CD4-positive, alpha-beta T cell treated with Interleukin-2 at 100 ng/mL for 4 hours (primary cell): ENCODE measurements around the gene MPV17.
A peak's percentile ranks its signal among the peaks of the same experiment; 100 is the strongest.
"Not testable (repeated sequence)": the region's sequence is repeated elsewhere in the genome, so short reads cannot be mapped to it uniquely, and the experiment has no call there.

Experiments
- DNase-seq: peaks from one replicate; pipeline ENCODE4 v3.0.0-alpha.2; 2020; ENCODE audit warnings: low spot score

Gene MPV17

GRCh38 chr2:27322766-27323595, at the start of gene MPV17:
Gene MPV17, minus strand, starts transcription at chr2:27323097. Its CDS starts 580 bp downstream, at chr2:27322517.
- DNase-seq, result peak; percentile 86

GRCh38 chr2:27370816-27371620, 48.1 kb upstream of the MPV17 start:
- DNase-seq, result no peak

GRCh38 chr2:27370026-27370815, 47.3 kb upstream of the MPV17 start, which contains the start of the genes EIF2B4 and SNX17:
Gene EIF2B4, minus strand, starts transcription at chr2:27370338. Its CDS starts 24 bp downstream, at chr2:27370314.
Gene SNX17, plus strand, starts transcription at chr2:27370616. Its CDS starts 128 bp downstream, at chr2:27370744.
- DNase-seq, result peak; percentile 100

DNA sequence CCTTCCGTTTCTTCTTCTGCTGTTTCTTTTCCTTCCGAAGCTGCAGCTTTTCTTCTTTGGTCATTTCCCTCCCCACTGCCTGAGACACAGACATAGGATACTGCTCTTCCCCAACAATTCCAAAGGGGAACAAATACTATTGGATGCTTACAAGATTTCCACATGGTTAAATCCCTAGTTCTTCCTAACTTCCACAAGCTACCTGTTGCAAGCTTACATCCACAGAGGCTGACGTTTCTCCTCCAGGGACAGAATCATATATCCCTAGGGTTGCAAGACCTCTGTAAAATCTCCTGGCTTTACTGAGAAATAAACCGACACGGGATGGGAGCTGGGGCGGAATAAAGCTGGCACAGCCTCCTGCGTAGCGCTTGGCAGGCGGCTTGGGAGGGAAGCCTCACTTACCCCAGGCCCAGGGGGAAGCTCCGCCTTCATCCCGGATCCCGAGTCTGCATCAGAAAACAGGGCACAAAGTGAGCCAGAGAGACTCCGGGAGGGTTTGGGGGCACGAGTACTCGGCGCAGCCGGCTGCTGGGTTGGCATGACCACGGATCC, 46.7 kb upstream of the MPV17 start:
- DNase-seq, result no peak

DNA sequence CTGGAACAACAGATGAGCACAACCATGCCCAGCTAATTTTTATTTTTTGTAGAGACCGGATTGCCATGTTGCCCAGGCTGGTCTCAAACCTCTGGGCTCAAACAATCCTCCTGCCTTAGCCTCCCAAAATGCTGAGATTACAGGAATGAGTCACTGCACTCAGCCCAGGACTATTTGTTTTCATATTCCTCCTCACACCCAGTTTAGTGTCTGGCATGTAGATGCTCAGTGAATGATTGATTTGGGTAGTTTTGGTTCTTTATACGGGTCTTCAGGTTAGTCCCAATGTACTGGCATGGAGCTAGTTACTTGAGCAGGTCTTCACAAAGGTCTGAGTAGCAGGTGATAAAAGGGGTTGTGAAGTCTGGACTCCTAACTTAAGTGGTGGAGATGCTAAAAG, 41.0 kb upstream of the MPV17 start:
- DNase-seq, result no peak

DNA sequence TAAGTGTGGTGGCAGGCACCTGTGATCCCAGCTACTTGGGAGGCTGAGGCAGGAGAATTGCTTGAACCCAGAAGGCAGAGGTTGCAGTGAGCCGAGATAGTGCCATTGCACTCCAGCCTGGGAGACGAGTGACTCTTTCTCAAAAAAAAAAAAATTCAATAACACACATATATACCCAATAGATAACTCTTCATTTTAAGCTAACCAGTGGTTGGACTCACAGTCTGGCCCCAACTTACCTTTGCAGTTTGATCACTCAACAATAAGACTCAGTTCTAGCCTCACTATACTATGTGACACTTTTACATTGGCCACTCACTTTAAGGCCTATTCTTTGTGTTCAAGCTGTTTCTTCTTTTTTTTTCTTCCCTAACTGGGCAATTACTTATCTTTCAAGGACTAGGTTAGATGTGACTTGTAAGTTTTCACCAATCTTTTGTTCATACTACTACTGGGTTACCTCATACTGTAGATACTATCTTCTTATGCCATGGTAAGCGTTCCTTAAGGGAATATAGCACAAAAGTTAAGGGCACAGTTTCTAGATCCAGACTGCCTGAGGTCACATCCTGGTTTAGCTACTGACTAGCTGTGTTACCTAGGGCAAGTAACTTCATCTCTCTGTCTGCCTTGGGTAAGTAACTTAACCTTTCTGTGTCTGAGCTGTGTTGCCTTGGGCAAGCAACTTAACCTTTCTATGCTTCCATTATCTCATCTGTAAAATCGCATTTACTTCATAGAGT, 40.0 kb upstream of the MPV17 start:
- no peak for DNase-seq

DNA sequence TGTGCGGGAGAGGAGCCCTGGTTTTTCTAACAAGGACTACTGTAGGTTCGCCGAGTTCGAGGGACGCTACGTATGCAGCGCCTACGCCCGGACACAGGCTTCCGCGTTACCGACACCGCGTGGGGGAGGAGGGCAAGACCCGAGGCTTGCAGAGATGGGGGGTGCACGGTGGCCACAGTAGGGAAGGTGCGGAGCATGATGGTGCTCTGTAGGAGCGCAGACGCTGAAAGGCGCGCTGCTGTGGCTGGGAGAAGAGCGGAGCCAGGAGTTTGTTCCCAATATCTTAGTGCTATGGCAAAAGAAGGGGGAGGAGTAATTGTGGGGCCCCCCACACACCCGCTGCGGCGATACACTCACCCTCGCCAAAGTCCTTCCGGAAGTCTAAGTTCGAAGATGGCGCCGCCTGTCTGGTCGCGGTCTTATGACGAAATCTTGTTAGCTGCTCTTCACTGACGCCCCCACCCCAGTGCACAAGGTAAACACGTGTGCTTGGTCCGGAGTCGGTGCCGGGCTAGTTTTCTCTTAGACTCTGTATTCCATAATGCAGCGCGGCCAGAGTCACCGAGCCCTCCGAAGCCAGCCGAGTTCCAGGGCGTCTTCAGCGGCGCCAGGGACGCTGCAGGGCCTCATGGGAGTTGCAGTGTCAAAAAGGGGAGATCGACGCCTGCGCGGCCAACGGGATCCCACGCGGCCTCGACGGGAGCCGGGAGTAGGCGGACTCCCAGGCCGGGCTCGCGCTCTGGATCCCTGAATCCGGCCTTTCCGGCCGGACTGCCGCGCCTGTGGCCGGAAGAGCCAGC, 33.7 kb upstream of the MPV17 start, which contains the start of gene GTF3C2:
TSS of gene GTF3C2 (minus strand) at position 383 of the 800 bp plus-strand sequence. CDS start 13,210 bp downstream, outside the sequence.
- DNase-seq, result peak; percentile 95

DNA sequence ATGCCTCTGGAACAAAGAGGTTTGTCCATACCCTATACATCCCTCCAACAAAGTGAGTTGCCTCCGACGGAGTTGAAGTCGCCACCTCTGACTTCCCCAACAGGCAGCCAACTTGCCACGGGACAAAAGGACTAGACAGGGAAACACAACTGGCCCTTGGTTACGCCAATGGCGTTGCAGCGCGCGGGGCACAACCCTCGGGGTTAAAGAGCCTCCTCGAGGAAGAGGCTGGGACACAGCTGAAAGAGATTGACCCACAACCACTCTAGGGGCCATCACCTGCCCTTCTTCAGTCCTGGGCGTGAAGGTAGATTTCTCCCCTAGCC, 33.1 kb upstream of the MPV17 start:
- no peak for DNase-seq

DNA sequence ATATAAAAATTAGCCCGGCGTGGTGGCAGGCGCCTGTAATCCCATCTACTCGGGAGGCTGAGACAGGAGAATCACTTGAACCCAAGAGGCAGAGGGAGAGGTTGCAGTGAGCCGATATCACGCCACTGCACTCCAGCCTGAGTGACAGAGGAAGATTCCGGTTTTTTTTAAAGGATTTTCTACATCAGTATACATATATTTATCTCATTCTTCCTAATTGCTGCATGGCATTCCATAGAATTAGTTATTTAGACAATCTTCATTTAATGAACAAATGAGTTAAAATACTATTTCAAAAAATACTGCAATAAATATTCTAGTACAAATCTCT, 31.7 kb upstream of the MPV17 start:
- no peak for DNase-seq

GRCh38 chr2:27353762-27354596, 31.1 kb upstream of the MPV17 start:
- no peak for DNase-seq

- not testable (repeated sequence) for DNase-seq
These were observed 30.5 kb upstream of the MPV17 start for GRCh38 chr2:27353386-27353761.

DNA sequence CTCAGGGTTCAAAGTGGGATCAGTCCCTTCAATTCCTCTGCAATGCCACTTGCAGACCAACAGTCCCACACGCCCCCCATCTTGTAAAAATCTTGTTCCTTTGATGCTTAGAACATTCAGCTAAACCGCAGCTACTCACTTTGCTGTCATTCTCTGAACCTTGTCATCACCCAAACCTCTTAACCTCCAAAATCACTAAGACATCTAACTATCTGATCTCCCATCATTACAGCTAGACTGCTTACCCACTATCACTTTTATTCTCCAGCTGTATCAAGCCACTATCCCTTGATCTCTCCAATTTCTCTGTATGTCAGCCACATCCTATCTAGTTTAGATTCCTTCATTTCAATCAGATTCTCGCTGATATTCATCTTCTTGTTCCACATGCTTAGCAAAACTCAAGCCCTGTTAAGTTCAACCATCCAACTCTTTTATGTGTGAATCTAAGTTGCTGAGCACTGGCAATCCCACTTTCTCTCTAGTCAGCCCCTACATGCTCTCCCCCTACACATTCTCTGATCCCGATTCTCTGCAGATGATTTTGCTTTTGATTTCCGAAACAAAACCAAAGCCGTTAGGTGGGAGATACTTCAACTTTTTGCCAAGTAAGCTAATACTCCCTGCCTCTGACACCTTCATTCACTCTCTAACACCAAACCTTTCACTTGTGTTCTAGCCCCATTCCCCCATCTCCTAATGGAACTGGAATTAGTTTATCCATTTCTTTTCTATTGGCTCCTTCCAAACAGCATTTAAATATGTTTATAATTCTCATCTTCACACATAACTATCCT, 29.1 kb upstream of the MPV17 start:
- DNase-seq, result peak; percentile 26

DNA sequence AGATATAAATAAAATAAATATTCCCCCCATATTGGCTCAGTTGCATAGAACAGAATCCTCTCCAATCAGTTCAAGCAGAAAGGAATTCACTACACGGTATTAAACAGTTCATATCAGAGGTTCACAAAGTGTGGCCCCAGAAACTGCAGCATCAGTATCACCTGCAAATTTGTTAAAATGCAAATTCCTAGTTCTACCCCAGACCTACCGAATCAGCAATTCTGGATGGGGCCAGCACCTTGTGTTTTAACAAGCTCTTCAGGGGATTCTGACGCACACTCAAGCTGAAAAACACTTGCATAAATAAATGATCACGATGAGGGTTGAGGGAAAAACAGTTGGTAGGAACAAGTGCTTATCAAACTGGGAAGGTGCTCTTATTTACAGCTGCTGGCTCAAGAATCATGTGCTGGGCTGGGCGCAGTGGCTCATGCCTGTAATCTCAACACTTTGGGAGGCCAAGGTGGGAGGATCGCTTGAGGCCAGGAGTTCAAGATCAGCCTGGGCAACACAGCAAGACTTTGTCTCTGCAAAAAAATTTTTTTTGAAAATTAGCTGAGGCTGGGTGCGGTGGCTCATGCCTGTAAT, 27.3 kb upstream of the MPV17 start:
- DNase-seq, result no peak

GRCh38 chr2:27347641-27348040, 24.7 kb upstream of the MPV17 start:
- DNase-seq, result no peak

- DNase-seq, result no peak
These were observed 13.3 kb upstream of the MPV17 start for GRCh38 chr2:27336173-27336572.

GRCh38 chr2:27335311-27335710, 12.4 kb upstream of the MPV17 start:
- no peak for DNase-seq

- no peak for DNase-seq
These were observed 1.8 kb upstream of the MPV17 start for GRCh38 chr2:27324720-27325119.

DNA sequence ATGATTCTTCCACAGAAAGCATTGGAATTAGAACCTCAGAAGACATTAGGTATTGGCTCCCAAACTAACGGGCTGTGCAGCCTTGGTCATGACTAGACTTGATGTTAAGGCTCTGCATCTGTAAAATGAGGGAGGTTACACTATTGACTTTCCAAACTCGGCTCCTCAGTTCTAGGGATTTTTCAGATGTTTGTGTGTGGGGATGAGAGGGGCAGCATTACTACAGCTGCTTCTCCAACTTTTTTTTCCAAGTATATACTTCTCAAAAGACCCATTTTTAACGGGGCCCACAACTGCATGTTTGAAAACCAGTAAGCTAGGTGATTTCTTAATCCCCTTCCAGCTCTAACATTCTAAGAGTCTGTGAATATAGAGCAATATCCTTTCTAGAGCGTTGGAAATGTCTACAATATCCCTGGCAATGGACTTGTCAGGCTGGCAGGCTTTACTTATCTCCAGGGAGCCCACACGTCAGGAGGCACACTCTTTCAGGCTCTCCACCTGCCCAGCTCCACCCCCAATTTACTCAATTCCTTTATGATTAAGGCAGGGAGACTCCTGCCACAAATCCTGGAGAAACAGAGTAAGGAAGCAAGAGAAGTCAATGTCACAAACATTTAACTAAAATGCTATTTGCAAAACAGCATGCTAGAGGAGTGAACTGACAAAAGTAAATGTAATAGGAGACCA, 844 bp upstream of the MPV17 start:
- no peak for DNase-seq
